C4-2B (cell line): ENCODE measurements around the gene ITIH5.

Experiments
- H3K27ac ChIP-seq: fragments of 450-650 bp; 2 replicates; pipeline ENCODE4 v1.5.1; 2017
- ZFX ChIP-seq: fragments of 450-650 bp; IDR thresholded peaks from 2 replicates; pipeline ENCODE4 v1.6.1; 2017
- TF ChIP-seq, protein P1 (sequence below): fragments of 450-650 bp; conservative IDR thresholded peaks from 2 replicates; pipeline ENCODE4 v1.5.1; 2017; ENCODE audit warnings: mild to moderate bottlenecking

Gene ITIH5

DNA sequence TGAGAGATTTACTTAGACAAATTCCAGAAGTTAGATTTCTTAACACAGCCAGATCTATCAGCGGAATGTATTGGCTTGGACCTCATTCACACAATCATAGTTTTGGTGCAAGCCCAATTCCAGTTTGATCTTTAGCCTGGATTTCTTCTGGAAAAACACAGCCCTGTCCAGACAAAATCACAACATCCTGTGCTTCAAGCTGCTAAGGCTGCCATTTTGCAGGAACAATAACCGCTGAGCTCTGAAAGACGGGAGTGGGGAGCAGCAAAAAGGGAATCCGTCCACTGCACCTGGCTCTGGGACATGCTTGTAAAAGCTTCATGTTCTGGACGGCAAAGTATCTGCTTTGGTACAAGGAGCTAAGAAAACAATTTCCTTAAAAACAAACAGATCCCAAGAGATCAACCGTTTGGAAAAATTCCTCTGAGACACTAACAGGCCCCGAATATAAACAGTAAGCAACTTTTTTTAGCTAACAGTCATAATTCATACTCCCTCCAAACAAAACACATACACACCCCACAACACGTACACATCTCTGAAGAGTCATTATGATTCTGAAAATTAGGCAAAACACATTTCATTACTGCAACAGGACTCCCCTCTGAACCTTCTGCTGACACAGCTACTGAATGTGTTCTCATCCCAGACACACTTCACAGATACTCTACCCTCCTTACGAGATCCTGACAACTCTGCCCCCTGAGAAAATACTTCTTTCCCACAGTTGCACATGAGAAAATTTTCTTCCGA lies 32.4 kb downstream of the ITIH5 start:
- no peak overlapping the region for H3K27ac ChIP-seq
- TF ChIP-seq ZFX = no peak
- TF ChIP-seq, protein P1, sequence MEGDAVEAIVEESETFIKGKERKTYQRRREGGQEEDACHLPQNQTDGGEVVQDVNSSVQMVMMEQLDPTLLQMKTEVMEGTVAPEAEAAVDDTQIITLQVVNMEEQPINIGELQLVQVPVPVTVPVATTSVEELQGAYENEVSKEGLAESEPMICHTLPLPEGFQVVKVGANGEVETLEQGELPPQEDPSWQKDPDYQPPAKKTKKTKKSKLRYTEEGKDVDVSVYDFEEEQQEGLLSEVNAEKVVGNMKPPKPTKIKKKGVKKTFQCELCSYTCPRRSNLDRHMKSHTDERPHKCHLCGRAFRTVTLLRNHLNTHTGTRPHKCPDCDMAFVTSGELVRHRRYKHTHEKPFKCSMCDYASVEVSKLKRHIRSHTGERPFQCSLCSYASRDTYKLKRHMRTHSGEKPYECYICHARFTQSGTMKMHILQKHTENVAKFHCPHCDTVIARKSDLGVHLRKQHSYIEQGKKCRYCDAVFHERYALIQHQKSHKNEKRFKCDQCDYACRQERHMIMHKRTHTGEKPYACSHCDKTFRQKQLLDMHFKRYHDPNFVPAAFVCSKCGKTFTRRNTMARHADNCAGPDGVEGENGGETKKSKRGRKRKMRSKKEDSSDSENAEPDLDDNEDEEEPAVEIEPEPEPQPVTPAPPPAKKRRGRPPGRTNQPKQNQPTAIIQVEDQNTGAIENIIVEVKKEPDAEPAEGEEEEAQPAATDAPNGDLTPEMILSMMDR = no peak

- H3K27ac ChIP-seq = no peak overlapping the region
- TF ChIP-seq ZFX = no peak
- TF ChIP-seq, protein P1 = no peak
Observed at GRCh38 chr10:7626283-7626682, 40.5 kb downstream of the ITIH5 start.

DNA sequence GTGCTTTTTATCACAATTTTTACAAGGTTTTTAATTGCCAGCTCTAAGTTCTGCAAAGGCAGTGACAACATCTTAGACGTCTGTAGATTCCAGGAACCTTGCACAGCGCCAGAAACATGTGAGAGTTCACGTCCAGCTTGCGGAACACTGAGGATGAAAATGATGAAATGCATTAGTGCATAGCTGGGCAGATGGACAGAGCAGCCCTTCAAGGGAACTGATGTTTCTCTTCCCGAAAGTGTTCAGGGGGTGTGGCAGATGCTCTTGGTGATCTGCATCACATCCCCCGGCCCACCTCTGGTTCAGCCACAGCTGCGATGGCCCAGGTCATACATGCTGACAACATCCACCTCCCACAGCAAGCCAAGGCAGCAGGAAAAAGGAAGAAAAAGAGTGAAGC lies 40.9 kb downstream of the ITIH5 start:
- TF ChIP-seq, protein P1 = no peak
- TF ChIP-seq ZFX = no peak
- no peak overlapping the region for H3K27ac ChIP-seq

DNA sequence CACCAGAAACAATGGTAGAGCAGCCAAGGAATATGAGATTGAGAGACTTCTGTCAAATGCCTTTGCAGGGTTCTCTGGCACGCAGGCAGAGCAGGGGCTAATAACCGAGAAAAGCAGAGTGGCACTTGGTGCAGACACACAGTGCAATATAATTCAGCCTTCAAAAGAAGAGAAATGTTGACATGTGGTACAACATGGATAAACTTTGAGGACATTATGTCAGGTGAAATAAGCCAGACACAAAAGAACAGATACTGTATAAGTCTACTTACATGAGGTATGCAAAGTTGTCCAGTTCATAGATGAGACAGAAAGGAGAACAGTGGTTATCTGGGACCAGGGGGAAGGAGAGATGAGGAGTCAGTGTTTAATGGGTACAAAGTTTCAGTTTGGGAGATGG lies 41.8 kb downstream of the ITIH5 start:
- H3K27ac ChIP-seq = no peak overlapping the region
- no peak for TF ChIP-seq ZFX
- TF ChIP-seq, protein P1 = no peak

- no peak overlapping the region for H3K27ac ChIP-seq
- TF ChIP-seq, protein P1 = peak; percentile 44
- no peak for TF ChIP-seq ZFX
Observed at GRCh38 chr10:7622969-7623368, 43.8 kb downstream of the ITIH5 start.

DNA sequence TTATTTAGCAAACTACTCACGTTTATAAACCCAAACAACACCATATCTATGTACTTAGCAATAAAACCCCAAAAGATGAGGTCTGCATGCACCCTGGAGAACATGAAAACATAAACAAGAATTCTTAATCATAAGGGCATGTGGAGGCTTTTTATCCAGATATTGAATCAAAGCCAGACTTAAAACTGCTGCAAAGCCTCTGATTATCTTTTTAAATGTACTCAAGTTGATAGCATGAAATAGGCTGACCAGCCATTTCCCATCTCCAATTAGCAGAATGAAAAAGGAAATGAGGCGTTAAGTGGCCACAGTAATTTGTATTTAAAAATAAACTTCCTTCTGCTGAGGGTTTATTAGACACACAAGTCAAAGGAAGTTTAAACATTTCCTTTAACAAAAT lies 48.3 kb downstream of the ITIH5 start:
- H3K27ac ChIP-seq = no peak overlapping the region
- no peak for TF ChIP-seq ZFX
- TF ChIP-seq, protein P1 = no peak

DNA sequence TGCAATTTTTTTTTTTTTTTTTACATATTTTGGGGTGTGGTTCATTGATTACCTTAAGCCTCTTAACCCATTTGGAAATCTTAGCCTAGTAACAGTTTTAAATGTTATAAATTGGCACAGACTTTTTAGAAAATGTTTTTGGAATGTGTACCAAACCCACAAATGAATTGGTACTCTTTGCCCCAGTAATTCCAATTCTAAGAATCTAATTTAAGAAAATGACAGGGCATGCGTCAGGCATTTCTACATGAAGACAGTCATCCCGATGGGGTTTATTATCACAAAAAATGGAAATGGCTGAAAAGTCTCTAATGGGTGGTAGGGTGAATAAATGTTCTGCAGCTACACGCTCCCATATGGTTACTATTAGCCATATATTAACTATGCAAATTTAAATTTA lies 54.9 kb downstream of the ITIH5 start:
- H3K27ac ChIP-seq = no peak overlapping the region

More for the DNA sequence above, 54.9 kb downstream of the ITIH5 start:
- TF ChIP-seq, protein P1 = no peak
- TF ChIP-seq ZFX = no peak
